Measurements from ENCODE around the gene SAE1.
"Not testable (repeated sequence)": the region's sequence is repeated elsewhere in the genome, so short reads cannot be mapped to it uniquely, and the experiment has no call there.

Gene SAE1

GRCh38 chr19:47243364-47243775 is 112.7 kb downstream of the SAE1 start:
- Histone ChIP-seq H3K36me3 (ENCODE audit: insufficient read depth, low read length) (no peaks in the 10 kb centered on the region), H3K9ac (ENCODE audit: insufficient read length) (peak overlapping the region; percentile 85), H3K4me3 (peak overlapping the region; percentile 79), H3K27ac (0 out of 2 replicates have a peak overlapping the region, but pooled peaks have one; percentile 86), H3K9me3 (ENCODE audit: low read depth, low read length) (no peaks in the 10 kb centered on the region)
- DNase-seq (ENCODE audit: low read depth, low spot score): no peak
- TF ChIP-seq POLR2AphosphoS5 (IDR thresholded peaks at IDR 0.05; ENCODE audit: borderline replicate concordance, low read depth, low read length) (no peak), EZH2 (IDR thresholded peaks at IDR 0.05) (no peak), FOXP2 (optimal IDR thresholded peaks at IDR 0.05; ENCODE audit: control extremely low read depth, extremely low read length, insufficient read depth) (no peak)

GRCh38 chr19:47243776-47244547 is 113.3 kb downstream of the SAE1 start:
- DNase-seq (ENCODE audit: low read depth, low spot score): no peak
- Histone ChIP-seq H3K4me3 (peak overlapping the region; percentile 79), H3K27ac (peak overlapping the region; percentile 86)

GRCh38 chr19:47247308-47247990 is 116.8 kb downstream of the SAE1 start:
- peak overlapping the region; percentile 61; the same call in 1 of the 2 replicates for H3K27ac ChIP-seq
- DNase-seq (ENCODE audit: low read depth, low spot score): no peak
- H3K9ac ChIP-seq (ENCODE audit: insufficient read length): no peak overlapping the region
- H3K9me3 ChIP-seq (ENCODE audit: low read depth, low read length): no peaks in the 10 kb centered on the region
- no peak overlapping the region for H3K4me3 ChIP-seq
- TF ChIP-seq EZH2 (IDR thresholded peaks at IDR 0.05): no peak
- no peak for TF ChIP-seq FOXP2 (optimal IDR thresholded peaks at IDR 0.05; ENCODE audit: control extremely low read depth, extremely low read length, insufficient read depth)
- TF ChIP-seq POLR2AphosphoS5 (IDR thresholded peaks at IDR 0.05; ENCODE audit: borderline replicate concordance, low read depth, low read length): no peak
- no peaks in the 10 kb centered on the region for H3K36me3 ChIP-seq (ENCODE audit: insufficient read depth, low read length)

More at GRCh38 chr19:47243776-47244547, 113.3 kb downstream of the SAE1 start:
- no peaks in the 10 kb centered on the region for H3K9me3 ChIP-seq (ENCODE audit: low read depth, low read length)
- peak overlapping the region; percentile 85 for H3K9ac ChIP-seq (ENCODE audit: insufficient read length)
- TF ChIP-seq FOXP2 (optimal IDR thresholded peaks at IDR 0.05; ENCODE audit: control extremely low read depth, extremely low read length, insufficient read depth) (peak; percentile 66), EZH2 (IDR thresholded peaks at IDR 0.05) (no peak)
- H3K36me3 ChIP-seq (ENCODE audit: insufficient read depth, low read length): no peaks in the 10 kb centered on the region

- H3K4me3 ChIP-seq; H3K9me3 ChIP-seq (ENCODE audit: low read depth, low read length); H3K36me3 ChIP-seq (ENCODE audit: insufficient read depth, low read length); H3K9ac ChIP-seq (ENCODE audit: insufficient read length); DNase-seq (ENCODE audit: low read depth, low spot score): not testable (repeated sequence)
- 0 out of 2 replicates have a peak overlapping the region, but pooled peaks have one; percentile 25 for H3K27ac ChIP-seq
These were observed 122.4 kb downstream of the SAE1 start for GRCh38 chr19:47253016-47253415.

- Histone ChIP-seq H3K36me3 (ENCODE audit: insufficient read depth, low read length) (peaks cover under 1% of the 10 kb centered on the region; the same call in 1 of the 2 replicates), H3K27ac (0 out of 2 replicates have a peak overlapping the region, but pooled peaks have one; percentile 25), H3K9me3 (ENCODE audit: low read depth, low read length) (no peaks in the 10 kb centered on the region), H3K4me3 (no peak overlapping the region), H3K9ac (ENCODE audit: insufficient read length) (no peak overlapping the region)
- TF ChIP-seq EZH2 (IDR thresholded peaks at IDR 0.05): no peak
- TF ChIP-seq FOXP2 (optimal IDR thresholded peaks at IDR 0.05; ENCODE audit: control extremely low read depth, extremely low read length, insufficient read depth): no peak
- no peak for TF ChIP-seq POLR2AphosphoS5 (IDR thresholded peaks at IDR 0.05; ENCODE audit: borderline replicate concordance, low read depth, low read length)
- DNase-seq (ENCODE audit: low read depth, low spot score): no peak
These were observed 122.8 kb downstream of the SAE1 start for GRCh38 chr19:47253467-47253881.

- H3K9ac ChIP-seq (ENCODE audit: insufficient read length): no peak overlapping the region
- no peak for TF ChIP-seq POLR2AphosphoS5 (IDR thresholded peaks at IDR 0.05; ENCODE audit: borderline replicate concordance, low read depth, low read length)
- no peak for TF ChIP-seq EZH2 (IDR thresholded peaks at IDR 0.05)
- TF ChIP-seq FOXP2 (optimal IDR thresholded peaks at IDR 0.05; ENCODE audit: control extremely low read depth, extremely low read length, insufficient read depth): no peak
- peaks cover 6% of the 10 kb centered on the region; the same call in 1 of the 2 replicates for H3K36me3 ChIP-seq (ENCODE audit: insufficient read depth, low read length)
- H3K27ac ChIP-seq: no peak overlapping the region
- H3K4me3 ChIP-seq: no peak overlapping the region
- no peak for DNase-seq (ENCODE audit: low read depth, low spot score)
- no peaks in the 10 kb centered on the region for H3K9me3 ChIP-seq (ENCODE audit: low read depth, low read length)
These were observed 123.3 kb downstream of the SAE1 start for GRCh38 chr19:47253970-47254369.

- Histone ChIP-seq H3K27ac (peak within 1 kb of the TSS; percentile 86), H3K36me3 (ENCODE audit: insufficient read depth, low read length) (peaks cover 23% of the 10 kb centered on the region; the same call in 1 of the 2 replicates), H3K9ac (ENCODE audit: insufficient read length) (peak within 1 kb of the TSS; percentile 88), H3K4me3 (peak within 1 kb of the TSS; percentile 85), H3K9me3 (ENCODE audit: low read depth, low read length) (no peaks in the 10 kb centered on the region)
- peak; percentile 70; the same call in 1 of the 2 replicates for TF ChIP-seq POLR2AphosphoS5 (IDR thresholded peaks at IDR 0.05; ENCODE audit: borderline replicate concordance, low read depth, low read length)
- TF ChIP-seq FOXP2 (optimal IDR thresholded peaks at IDR 0.05; ENCODE audit: control extremely low read depth, extremely low read length, insufficient read depth): no peak
- TF ChIP-seq EZH2 (IDR thresholded peaks at IDR 0.05): no peak
- peak; percentile 73 for DNase-seq (ENCODE audit: low read depth, low spot score)
These were observed 125.5 kb downstream of the SAE1 start, which contains the start of gene CCDC9 for GRCh38 chr19:47255879-47256692. Gene CCDC9, plus strand, starts transcription at chr19:47256525. Its CDS starts 1,876 bp downstream, at chr19:47258401.
